HepG2 (cell line): ENCODE data around the gene ACOT13. TPM values are rescaled to one million over a fixed set of nuclear protein-coding genes. Genes with fewer than 3 reads are reported as not detected.

ENCODE experiments used
- CAMTA2 ChIP-seq: sonication (generic); formaldehyde crosslinking; IDR thresholded peaks from 2 replicates; pipeline ENCODE4 v1.4.0; 2020; ENCODE audit warnings: mild to moderate bottlenecking, missing genetic modification reagents, borderline replicate concordance
- GPN1 ChIP-seq: sonication (generic); formaldehyde crosslinking; IDR thresholded peaks from 2 replicates; pipeline ENCODE4 v1.5.1; 2020; ENCODE audit warnings: missing genetic modification reagents, borderline replicate concordance
- KLF13 ChIP-seq: sonication (generic); formaldehyde crosslinking; IDR thresholded peaks from 2 replicates; pipeline ENCODE4 v1.4.0; 2020; ENCODE audit warnings: mild to moderate bottlenecking, missing genetic modification reagents
- MEF2D ChIP-seq: sonication (generic); formaldehyde crosslinking; IDR thresholded peaks from 2 replicates; pipeline ENCODE4 v1.5.1; 2020; ENCODE audit warnings: mild to moderate bottlenecking, missing genetic modification reagents
- POGZ ChIP-seq: sonication (generic); formaldehyde crosslinking; IDR thresholded peaks from 2 replicates; pipeline ENCODE4 v1.4.0; 2020; ENCODE audit warnings: mild to moderate bottlenecking, missing genetic modification reagents
- SKIL ChIP-seq: sonication (generic); formaldehyde crosslinking; IDR thresholded peaks from 2 replicates; pipeline ENCODE4 v1.8.0; 2022; ENCODE audit warnings: missing genetic modification reagents, mild to moderate bottlenecking, moderate library complexity, borderline replicate concordance
- STAT6 ChIP-seq: sonication (generic); formaldehyde crosslinking; IDR thresholded peaks from 2 replicates; pipeline ENCODE4 v1.4.0; 2020; ENCODE audit warnings: missing genetic modification reagents, mild to moderate bottlenecking, borderline replicate concordance
- ZBTB39 ChIP-seq: sonication (generic); formaldehyde crosslinking; IDR thresholded peaks from 2 replicates; pipeline ENCODE4 v1.5.0; 2020; ENCODE audit warnings: missing genetic modification reagents
- ZFP36L2 ChIP-seq: sonication (generic); formaldehyde crosslinking; IDR thresholded peaks from 2 replicates; pipeline ENCODE4 v1.4.0; 2020; ENCODE audit warnings: missing genetic modification reagents
- ZNF333 ChIP-seq: sonication (generic); formaldehyde crosslinking; IDR thresholded peaks from 2 replicates; pipeline ENCODE4 v1.4.0; 2020; ENCODE audit warnings: mild to moderate bottlenecking, missing genetic modification reagents, borderline replicate concordance
- ZNF703 ChIP-seq: sonication (generic); formaldehyde crosslinking; IDR thresholded peaks from 2 replicates; pipeline ENCODE4 v1.5.1; 2020; ENCODE audit warnings: missing genetic modification reagents, mild to moderate bottlenecking, moderate library complexity, borderline replicate concordance
- polyA plus RNA-seq, 8 experiments: library from polyadenylated mRNA; depleted of rRNA in 3 of 8; stranded (reverse) in 7 of 8; unstranded in 1 of 8; fragments of >200 nt; fragmentation: Illumina TruSeq in 4 of 8; extraction: Trizol in 4 of 8; gene quantifications; 2 replicates each; pipeline versions ENCODE4 v1.2.1 to v1.2.3, GENCODE V29; 2011 to 2016; ENCODE audit warnings: low read depth in 4 of 8, missing spikeins in 1 of 8, mixed read lengths in 1 of 8; ENCODE audit not compliant: insufficient read depth in 1 of 8
- total RNA-seq, 5 experiments: library from RNA; depleted of rRNA; stranded (reverse); fragments of >200 nt; fragmentation: Illumina TruSeq; extraction: Trizol; gene quantifications; 2 replicates each; pipeline ENCODE4 v1.2.3, GENCODE V29; 2016; ENCODE audit warnings: low read depth in 1 of 5
- TF ChIP-seq, protein P1 (sequence below): sonication (generic); formaldehyde crosslinking; conservative IDR thresholded peaks from 2 replicates; pipeline ENCODE4 v1.4.0; 2020; ENCODE audit warnings: mild to moderate bottlenecking, missing genetic modification reagents, moderate library complexity
- TF ChIP-seq, protein P2 (sequence below): sonication (generic); formaldehyde crosslinking; IDR thresholded peaks from 2 replicates; pipeline ENCODE4 v1.4.0; 2020; ENCODE audit warnings: missing genetic modification reagents, borderline replicate concordance

The ACOT13 gene
- total and polyA plus RNA-seq, 2 of the 13 experiments (the other 11 are each of a cell fraction or from before 2014, with no cell fraction given) = 31.5 to 45.1 TPM

- peak; percentile 92; the same call in 1 of the 2 replicates for TF ChIP-seq ZNF333 (CRISPR knock-in tag)
- TF ChIP-seq MEF2D = peak; percentile 25
- TF ChIP-seq, protein P1, sequence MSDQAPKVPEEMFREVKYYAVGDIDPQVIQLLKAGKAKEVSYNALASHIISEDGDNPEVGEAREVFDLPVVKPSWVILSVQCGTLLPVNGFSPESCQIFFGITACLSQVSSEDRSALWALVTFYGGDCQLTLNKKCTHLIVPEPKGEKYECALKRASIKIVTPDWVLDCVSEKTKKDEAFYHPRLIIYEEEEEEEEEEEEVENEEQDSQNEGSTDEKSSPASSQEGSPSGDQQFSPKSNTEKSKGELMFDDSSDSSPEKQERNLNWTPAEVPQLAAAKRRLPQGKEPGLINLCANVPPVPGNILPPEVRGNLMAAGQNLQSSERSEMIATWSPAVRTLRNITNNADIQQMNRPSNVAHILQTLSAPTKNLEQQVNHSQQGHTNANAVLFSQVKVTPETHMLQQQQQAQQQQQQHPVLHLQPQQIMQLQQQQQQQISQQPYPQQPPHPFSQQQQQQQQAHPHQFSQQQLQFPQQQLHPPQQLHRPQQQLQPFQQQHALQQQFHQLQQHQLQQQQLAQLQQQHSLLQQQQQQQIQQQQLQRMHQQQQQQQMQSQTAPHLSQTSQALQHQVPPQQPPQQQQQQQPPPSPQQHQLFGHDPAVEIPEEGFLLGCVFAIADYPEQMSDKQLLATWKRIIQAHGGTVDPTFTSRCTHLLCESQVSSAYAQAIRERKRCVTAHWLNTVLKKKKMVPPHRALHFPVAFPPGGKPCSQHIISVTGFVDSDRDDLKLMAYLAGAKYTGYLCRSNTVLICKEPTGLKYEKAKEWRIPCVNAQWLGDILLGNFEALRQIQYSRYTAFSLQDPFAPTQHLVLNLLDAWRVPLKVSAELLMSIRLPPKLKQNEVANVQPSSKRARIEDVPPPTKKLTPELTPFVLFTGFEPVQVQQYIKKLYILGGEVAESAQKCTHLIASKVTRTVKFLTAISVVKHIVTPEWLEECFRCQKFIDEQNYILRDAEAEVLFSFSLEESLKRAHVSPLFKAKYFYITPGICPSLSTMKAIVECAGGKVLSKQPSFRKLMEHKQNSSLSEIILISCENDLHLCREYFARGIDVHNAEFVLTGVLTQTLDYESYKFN = peak; percentile 53
- TF ChIP-seq GPN1 (CRISPR knock-in tag) = 0 out of 2 replicates have a peak, but pooled peaks have one; percentile 40
- TF ChIP-seq SKIL = peak; percentile 61; the same call in 1 of the 2 replicates
- no peak for TF ChIP-seq ZNF703 (CRISPR knock-in tag)
- TF ChIP-seq, protein P2, sequence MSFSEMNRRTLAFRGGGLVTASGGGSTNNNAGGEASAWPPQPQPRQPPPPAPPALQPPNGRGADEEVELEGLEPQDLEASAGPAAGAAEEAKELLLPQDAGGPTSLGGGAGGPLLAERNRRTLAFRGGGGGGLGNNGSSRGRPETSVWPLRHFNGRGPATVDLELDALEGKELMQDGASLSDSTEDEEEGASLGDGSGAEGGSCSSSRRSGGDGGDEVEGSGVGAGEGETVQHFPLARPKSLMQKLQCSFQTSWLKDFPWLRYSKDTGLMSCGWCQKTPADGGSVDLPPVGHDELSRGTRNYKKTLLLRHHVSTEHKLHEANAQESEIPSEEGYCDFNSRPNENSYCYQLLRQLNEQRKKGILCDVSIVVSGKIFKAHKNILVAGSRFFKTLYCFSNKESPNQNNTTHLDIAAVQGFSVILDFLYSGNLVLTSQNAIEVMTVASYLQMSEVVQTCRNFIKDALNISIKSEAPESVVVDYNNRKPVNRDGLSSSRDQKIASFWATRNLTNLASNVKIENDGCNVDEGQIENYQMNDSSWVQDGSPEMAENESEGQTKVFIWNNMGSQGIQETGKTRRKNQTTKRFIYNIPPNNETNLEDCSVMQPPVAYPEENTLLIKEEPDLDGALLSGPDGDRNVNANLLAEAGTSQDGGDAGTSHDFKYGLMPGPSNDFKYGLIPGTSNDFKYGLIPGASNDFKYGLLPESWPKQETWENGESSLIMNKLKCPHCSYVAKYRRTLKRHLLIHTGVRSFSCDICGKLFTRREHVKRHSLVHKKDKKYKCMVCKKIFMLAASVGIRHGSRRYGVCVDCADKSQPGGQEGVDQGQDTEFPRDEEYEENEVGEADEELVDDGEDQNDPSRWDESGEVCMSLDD (CRISPR knock-in tag) = no peak
- 0 out of 2 replicates have a peak, but pooled peaks have one; percentile 36 for TF ChIP-seq CAMTA2 (CRISPR knock-in tag)
- TF ChIP-seq KLF13 (CRISPR knock-in tag) = 0 out of 2 replicates have a peak, but pooled peaks have one; percentile 49
- 0 out of 2 replicates have a peak, but pooled peaks have one; percentile 64 for TF ChIP-seq ZFP36L2 (CRISPR knock-in tag)
- peak; percentile 54; the same call in 1 of the 2 replicates for TF ChIP-seq POGZ (CRISPR knock-in tag)
- no peak; the same call in 1 of the 2 replicates for TF ChIP-seq ZBTB39 (CRISPR knock-in tag)
- no peak for TF ChIP-seq STAT6 (CRISPR knock-in tag)
These were observed 54.8 kb downstream of the ACOT13 start (continued) for GRCh38 chr6:24721461-24722215.
